Measurements from ENCODE around the gene PBXIP1.

DNA sequence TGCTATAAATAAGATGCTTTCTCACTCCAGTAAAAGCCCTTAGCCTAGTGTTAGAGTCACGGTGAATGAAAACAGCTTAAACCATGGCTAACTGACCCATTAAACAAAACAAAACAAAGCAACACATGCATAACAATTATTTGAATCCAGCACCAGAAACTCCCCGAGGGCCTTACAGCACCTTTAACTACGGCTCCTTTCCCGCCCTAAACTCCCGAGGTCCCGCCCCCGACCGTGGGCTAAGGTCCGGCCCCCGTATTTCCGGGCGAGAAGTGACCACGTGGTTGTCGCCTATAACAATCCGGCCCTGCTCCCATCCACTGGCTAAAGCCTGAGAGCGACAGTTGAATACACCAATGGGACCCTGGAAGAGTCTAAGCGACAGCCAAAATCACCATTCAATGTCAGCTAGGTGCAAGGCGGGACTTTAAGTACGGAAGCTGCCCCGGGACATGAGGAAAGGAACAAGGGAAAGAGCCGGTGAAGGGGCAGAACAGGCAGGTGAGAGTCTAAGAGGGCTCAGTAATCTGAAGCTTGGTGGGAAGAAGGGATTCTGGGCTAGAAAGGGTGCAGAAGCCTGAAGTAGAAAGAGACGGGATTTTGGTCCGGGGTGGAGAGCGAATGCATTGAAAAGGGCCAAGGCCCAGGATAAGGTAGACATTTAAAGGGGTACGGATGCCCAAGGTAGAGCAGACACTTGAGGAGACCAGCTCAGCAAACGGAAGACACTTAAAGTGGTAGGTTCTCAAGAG lies 27.2 kb upstream of the PBXIP1 start, which contains the start of gene FLAD1:
- TF ChIP-seq POLR2A (IDR thresholded peaks at IDR 0.05; ENCODE audit: insufficient read depth in 1 of 2, low read depth in 2 of 2, low read length in 2 of 2) (peak; percentile 56 to 71; a peak in 3 of 4 replicates), SUZ12 (IDR thresholded peaks at IDR 0.05; ENCODE audit: low read depth, low read length) (no peak), GMEB1 (CRISPR knock-in tag; IDR thresholded peaks at IDR 0.05; ENCODE audit: borderline replicate concordance) (peak; percentile 62), ZNF224 (CRISPR knock-in tag; IDR thresholded peaks at IDR 0.05) (0 out of 2 replicates have a peak, but pooled peaks have one; percentile 15), MAX (IDR thresholded peaks at IDR 0.05) (peak; percentile 96), SP1 (IDR thresholded peaks at IDR 0.05) (no peak), SP1 (CRISPR knock-in tag; IDR thresholded peaks at IDR 0.05) (peak; percentile 66), SRY (CRISPR knock-in tag; IDR thresholded peaks at IDR 0.05) (no peak), HOXA7 (CRISPR knock-in tag; IDR thresholded peaks at IDR 0.05) (no peak), ZNF7 (CRISPR knock-in tag; IDR thresholded peaks at IDR 0.05) (no peak), STAT5B (CRISPR knock-in tag; IDR thresholded peaks at IDR 0.05) (no peak), ZNF121 (CRISPR knock-in tag; IDR thresholded peaks at IDR 0.05) (no peak)
- TF ChIP-seq, protein P1, sequence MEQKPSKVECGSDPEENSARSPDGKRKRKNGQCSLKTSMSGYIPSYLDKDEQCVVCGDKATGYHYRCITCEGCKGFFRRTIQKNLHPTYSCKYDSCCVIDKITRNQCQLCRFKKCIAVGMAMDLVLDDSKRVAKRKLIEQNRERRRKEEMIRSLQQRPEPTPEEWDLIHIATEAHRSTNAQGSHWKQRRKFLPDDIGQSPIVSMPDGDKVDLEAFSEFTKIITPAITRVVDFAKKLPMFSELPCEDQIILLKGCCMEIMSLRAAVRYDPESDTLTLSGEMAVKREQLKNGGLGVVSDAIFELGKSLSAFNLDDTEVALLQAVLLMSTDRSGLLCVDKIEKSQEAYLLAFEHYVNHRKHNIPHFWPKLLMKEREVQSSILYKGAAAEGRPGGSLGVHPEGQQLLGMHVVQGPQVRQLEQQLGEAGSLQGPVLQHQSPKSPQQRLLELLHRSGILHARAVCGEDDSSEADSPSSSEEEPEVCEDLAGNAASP (CRISPR knock-in tag; IDR thresholded peaks at IDR 0.05; ENCODE audit: borderline replicate concordance) = peak; percentile 46; the same call in 1 of the 2 replicates
- TF ChIP-seq, protein P2, sequence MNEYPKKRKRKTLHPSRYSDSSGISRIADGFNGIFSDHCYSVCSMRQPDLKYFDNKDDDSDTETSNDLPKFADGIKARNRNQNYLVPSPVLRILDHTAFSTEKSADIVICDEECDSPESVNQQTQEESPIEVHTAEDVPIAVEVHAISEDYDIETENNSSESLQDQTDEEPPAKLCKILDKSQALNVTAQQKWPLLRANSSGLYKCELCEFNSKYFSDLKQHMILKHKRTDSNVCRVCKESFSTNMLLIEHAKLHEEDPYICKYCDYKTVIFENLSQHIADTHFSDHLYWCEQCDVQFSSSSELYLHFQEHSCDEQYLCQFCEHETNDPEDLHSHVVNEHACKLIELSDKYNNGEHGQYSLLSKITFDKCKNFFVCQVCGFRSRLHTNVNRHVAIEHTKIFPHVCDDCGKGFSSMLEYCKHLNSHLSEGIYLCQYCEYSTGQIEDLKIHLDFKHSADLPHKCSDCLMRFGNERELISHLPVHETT (CRISPR knock-in tag; conservative IDR thresholded peaks at IDR 0.05) = peak; percentile 29; the same call in 1 of the 2 replicates
